Neutrophil (primary cell): ENCODE results near the gene ATIC.

Experiments
- H3K27ac ChIP-seq: fragments of 200-600 bp; sonication (generic); 2 replicates; pipeline ENCODE4 v1.5.1; 2016; ENCODE audit warnings: mild to moderate bottlenecking, moderate library complexity
- H3K27me3 ChIP-seq: fragments of 200-600 bp; sonication (generic); 2 replicates; pipeline ENCODE4 v1.6.0; 2016; ENCODE audit warnings: mild to moderate bottlenecking
- H3K36me3 ChIP-seq: fragments of 200-600 bp; sonication (generic); 2 replicates; pipeline ENCODE4 v1.5.1; 2017
- H3K4me1 ChIP-seq, 2 experiments: fragments of 200-600 bp in 1 of 2; sonication (generic) in 1 of 2; 1 replicate in 1 of 2; 2 replicates in 1 of 2; pipeline versions ENCODE4 v1.5.1 to v1.6.1; 2013 to 2016; ENCODE audit warnings: low read depth in 1 of 2, low read length in 1 of 2, mild to moderate bottlenecking in 1 of 2, moderate library complexity in 1 of 2; ENCODE audit not compliant: control insufficient read depth in 1 of 2, insufficient read depth in 1 of 2
- H3K4me3 ChIP-seq, 2 experiments: fragments of 200-600 bp in 1 of 2; sonication (generic) in 1 of 2; 1 replicate in 1 of 2; 2 replicates in 1 of 2; pipeline ENCODE4 v1.5.1; 2013 to 2016; ENCODE audit warnings: low read depth in 1 of 2, low read length in 1 of 2, mild to moderate bottlenecking in 1 of 2, moderate library complexity in 1 of 2
- H3K9me3 ChIP-seq: fragments of 200-600 bp; sonication (generic); 2 replicates; pipeline ENCODE4 v1.5.1; 2016
- CTCF ChIP-seq: fragments of 200-600 bp; sonication (generic); IDR thresholded peaks from 2 replicates; pipeline ENCODE4 v1.5.1; 2016; ENCODE audit warnings: antibody characterized with exemption

ATIC gene

GRCh38 chr2:215314896-215315295 lies 3.0 kb downstream of the ATIC start:
- H3K36me3 ChIP-seq, result no peaks in the 10 kb centered on the region

GRCh38 chr2:215315301-215315700 lies 3.4 kb downstream of the ATIC start:
- H3K4me1 ChIP-seq, result peaks cover 6 to 8% of the 10 kb centered on the region in 2 experiments
- TF ChIP-seq CTCF, result no peak
- no peak overlapping the region for H3K4me3 ChIP-seq
- peaks cover 5% of the 10 kb centered on the region for H3K27me3 ChIP-seq
- H3K9me3 ChIP-seq, result no peaks in the 10 kb centered on the region
- no peak overlapping the region for H3K27ac ChIP-seq
- no peaks in the 10 kb centered on the region for H3K36me3 ChIP-seq

More at GRCh38 chr2:215314896-215315295, 3.0 kb downstream of the ATIC start:
- no peak overlapping the region for H3K4me3 ChIP-seq
- H3K4me1 ChIP-seq, result peaks cover 6 to 8% of the 10 kb centered on the region in 2 experiments
- H3K9me3 ChIP-seq, result no peaks in the 10 kb centered on the region
- TF ChIP-seq CTCF, result no peak
- no peak overlapping the region for H3K27ac ChIP-seq
- peaks cover 5% of the 10 kb centered on the region for H3K27me3 ChIP-seq

- peaks cover 3 to 4% of the 10 kb centered on the region in 2 experiments for H3K4me1 ChIP-seq
- no peaks in the 10 kb centered on the region for H3K9me3 ChIP-seq
- no peak overlapping the region for H3K27ac ChIP-seq
- H3K4me3 ChIP-seq, result no peak overlapping the region
- TF ChIP-seq CTCF, result no peak
- peaks cover 5% of the 10 kb centered on the region for H3K27me3 ChIP-seq
- H3K36me3 ChIP-seq, result no peaks in the 10 kb centered on the region
These were observed 4.5 kb downstream of the ATIC start for GRCh38 chr2:215316336-215316735.

GRCh38 chr2:215319500-215319899 lies 7.6 kb downstream of the ATIC start:
- no peaks in the 10 kb centered on the region for H3K27me3 ChIP-seq

GRCh38 chr2:215320102-215320501 lies 8.2 kb downstream of the ATIC start:
- TF ChIP-seq CTCF, result no peak
- Histone ChIP-seq H3K9me3 (no peaks in the 10 kb centered on the region), H3K4me3 (no peak overlapping the region), H3K4me1 (no peaks in the 10 kb centered on the region), H3K36me3 (no peaks in the 10 kb centered on the region), H3K27me3 (no peaks in the 10 kb centered on the region), H3K27ac (no peak overlapping the region)

More at GRCh38 chr2:215319500-215319899, 7.6 kb downstream of the ATIC start:
- Histone ChIP-seq H3K9me3 (no peaks in the 10 kb centered on the region), H3K36me3 (no peaks in the 10 kb centered on the region), H3K27ac (no peak overlapping the region), H3K4me3 (no peak overlapping the region), H3K4me1 (no peaks in the 10 kb centered on the region)
- no peak for TF ChIP-seq CTCF

- Histone ChIP-seq H3K27me3 (no peaks in the 10 kb centered on the region), H3K36me3 (no peaks in the 10 kb centered on the region), H3K27ac (no peak overlapping the region), H3K9me3 (no peaks in the 10 kb centered on the region), H3K4me1 (no peaks in the 10 kb centered on the region), H3K4me3 (no peak overlapping the region)
- TF ChIP-seq CTCF, result no peak
These were observed 8.8 kb downstream of the ATIC start for GRCh38 chr2:215320679-215321078.
